ENCODE data around the gene SNRNP27.

SNRNP27 gene

DNA sequence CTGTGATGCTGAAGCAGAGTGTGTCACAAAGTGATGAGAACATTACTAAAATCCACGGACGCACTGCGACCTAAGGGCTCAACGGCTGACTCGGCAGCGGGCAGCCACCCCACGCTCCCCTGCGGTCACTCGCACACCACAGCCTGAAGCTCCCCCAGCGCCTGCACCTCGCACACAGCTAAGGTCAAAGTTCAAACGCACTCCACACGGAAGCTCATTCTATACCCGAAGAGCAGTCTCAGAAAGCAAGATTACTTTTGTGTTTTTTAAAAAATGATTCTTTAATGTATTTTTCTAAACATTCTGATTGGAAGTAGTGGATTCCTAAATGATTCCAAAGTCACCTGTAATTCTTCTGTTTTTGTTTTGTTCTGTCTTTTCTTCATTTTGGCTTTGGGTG, 46.0 kb downstream of the SNRNP27 start:
- H3K27me3 ChIP-seq (ENCODE audit: control insufficient read depth, insufficient read depth, low read length): no peaks in the 10 kb centered on the region
- no peaks in the 10 kb centered on the region for H3K9me3 ChIP-seq (replicated peaks; ENCODE audit: low read length)
- peaks cover 28% of the 10 kb centered on the region for H3K36me3 ChIP-seq (ENCODE audit: insufficient read depth, low read length)
- peaks cover 7% of the 10 kb centered on the region for H3K4me1 ChIP-seq (ENCODE audit: control insufficient read depth, insufficient read depth, low read length)
- no peak overlapping the region for H3K4me2 ChIP-seq (ENCODE audit: low read length)
- no peak overlapping the region for H3K9ac ChIP-seq (ENCODE audit: low read depth, low read length)
- H3K4me3 ChIP-seq (ENCODE audit: low read length): no peak overlapping the region

GRCh38 chr2:69940691-69941090, 46.9 kb downstream of the SNRNP27 start:
- Histone ChIP-seq H3K36me3 (ENCODE audit: insufficient read depth, low read length) (peaks cover 22% of the 10 kb centered on the region), H3K9me3 (replicated peaks; ENCODE audit: low read length) (no peaks in the 10 kb centered on the region), H3K4me2 (ENCODE audit: low read length) (no peak overlapping the region), H3K4me3 (ENCODE audit: low read length) (no peak overlapping the region), H3K9ac (ENCODE audit: low read depth, low read length) (no peak overlapping the region), H3K4me1 (ENCODE audit: control insufficient read depth, insufficient read depth, low read length) (peaks cover 9% of the 10 kb centered on the region), H3K27me3 (ENCODE audit: control insufficient read depth, insufficient read depth, low read length) (no peaks in the 10 kb centered on the region)

DNA sequence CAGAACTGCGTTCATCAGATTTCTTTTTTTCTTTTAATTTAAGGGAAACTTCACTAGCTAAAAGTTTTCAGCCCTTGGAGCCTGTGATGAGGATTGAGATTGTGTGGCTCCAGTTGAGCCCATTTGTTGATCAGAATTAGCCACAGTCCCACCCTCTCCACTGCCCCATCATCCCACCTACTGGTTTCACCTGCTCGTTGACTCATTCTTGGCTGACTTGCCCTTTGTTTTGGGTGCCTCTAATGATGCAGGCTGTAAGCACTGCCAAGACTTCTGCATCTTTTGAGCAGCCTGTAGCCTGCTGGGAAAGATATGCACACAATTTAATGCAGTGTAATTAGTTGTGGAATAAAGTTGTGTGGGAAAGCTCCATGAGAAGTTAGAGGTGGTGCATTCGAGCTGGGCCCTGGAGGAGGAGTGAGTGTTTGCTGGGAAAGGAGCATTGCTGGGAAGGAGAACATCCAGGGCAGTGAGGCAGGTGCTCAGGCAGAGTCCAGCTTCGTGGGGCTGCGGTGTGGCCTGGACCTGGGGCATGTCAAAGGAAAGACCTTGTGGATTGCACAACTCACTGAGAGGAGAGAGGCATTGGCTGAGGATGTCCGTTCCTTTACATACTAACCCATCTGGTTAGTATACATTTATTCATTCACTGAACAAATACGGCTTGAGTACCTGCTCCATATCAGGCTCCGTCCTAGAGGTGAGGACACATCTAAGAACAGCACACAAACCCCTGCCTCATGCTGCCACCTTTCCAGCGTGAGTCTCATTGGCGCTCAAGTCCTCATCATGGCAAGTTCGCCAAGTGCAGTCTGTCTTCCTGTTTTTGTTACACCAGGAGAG, 49.5 kb downstream of the SNRNP27 start:
- Histone ChIP-seq H3K36me3 (ENCODE audit: insufficient read depth, low read length) (peaks cover 6% of the 10 kb centered on the region), H3K27me3 (ENCODE audit: control insufficient read depth, insufficient read depth, low read length) (no peaks in the 10 kb centered on the region), H3K4me1 (ENCODE audit: control insufficient read depth, insufficient read depth, low read length) (peaks cover 21% of the 10 kb centered on the region), H3K9me3 (replicated peaks; ENCODE audit: low read length) (no peaks in the 10 kb centered on the region), H3K9ac (ENCODE audit: low read depth, low read length) (no peak overlapping the region), H3K4me3 (ENCODE audit: low read length) (no peak overlapping the region), H3K4me2 (ENCODE audit: low read length) (no peak overlapping the region)

GRCh38 chr2:69943843-69944525, 50.2 kb downstream of the SNRNP27 start:
- Histone ChIP-seq H3K36me3 (ENCODE audit: insufficient read depth, low read length) (no peaks in the 10 kb centered on the region), H3K4me3 (ENCODE audit: low read length) (no peak overlapping the region), H3K9ac (ENCODE audit: low read depth, low read length) (no peak overlapping the region), H3K27me3 (ENCODE audit: control insufficient read depth, insufficient read depth, low read length) (no peaks in the 10 kb centered on the region), H3K4me2 (ENCODE audit: low read length) (no peak overlapping the region), H3K9me3 (replicated peaks; ENCODE audit: low read length) (no peaks in the 10 kb centered on the region), H3K4me1 (ENCODE audit: control insufficient read depth, insufficient read depth, low read length) (peaks cover 24% of the 10 kb centered on the region)

DNA sequence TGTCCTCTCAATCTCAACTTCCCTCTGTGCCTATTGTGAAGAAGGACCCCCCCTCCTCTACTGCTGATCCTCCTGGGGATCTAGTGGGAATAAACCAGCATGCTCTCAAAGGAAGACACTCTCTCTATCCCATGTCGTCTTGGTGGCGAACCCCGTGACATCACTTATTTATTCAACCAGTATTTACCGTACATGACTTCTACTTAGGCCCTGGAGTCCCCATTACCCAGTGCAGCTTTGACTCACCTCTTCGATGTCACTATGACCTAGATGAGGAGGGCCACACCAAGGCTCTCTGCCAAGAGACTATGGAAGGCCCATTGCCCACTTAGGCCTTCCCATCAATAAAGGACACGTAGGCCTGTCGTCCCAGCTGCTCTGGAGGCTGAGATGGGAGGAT, 51.0 kb downstream of the SNRNP27 start:
- Histone ChIP-seq H3K4me1 (ENCODE audit: control insufficient read depth, insufficient read depth, low read length) (peaks cover 24% of the 10 kb centered on the region), H3K27me3 (ENCODE audit: control insufficient read depth, insufficient read depth, low read length) (no peaks in the 10 kb centered on the region), H3K4me3 (ENCODE audit: low read length) (no peak overlapping the region), H3K9me3 (replicated peaks; ENCODE audit: low read length) (no peaks in the 10 kb centered on the region), H3K36me3 (ENCODE audit: insufficient read depth, low read length) (no peaks in the 10 kb centered on the region), H3K9ac (ENCODE audit: low read depth, low read length) (no peak overlapping the region), H3K4me2 (ENCODE audit: low read length) (no peak overlapping the region)

GRCh38 chr2:69945441-69945840, 51.7 kb downstream of the SNRNP27 start:
- Histone ChIP-seq H3K9ac (ENCODE audit: low read depth, low read length) (peak overlapping the region; percentile 16), H3K4me2 (ENCODE audit: low read length) (no peak overlapping the region), H3K9me3 (replicated peaks; ENCODE audit: low read length) (no peaks in the 10 kb centered on the region)

DNA sequence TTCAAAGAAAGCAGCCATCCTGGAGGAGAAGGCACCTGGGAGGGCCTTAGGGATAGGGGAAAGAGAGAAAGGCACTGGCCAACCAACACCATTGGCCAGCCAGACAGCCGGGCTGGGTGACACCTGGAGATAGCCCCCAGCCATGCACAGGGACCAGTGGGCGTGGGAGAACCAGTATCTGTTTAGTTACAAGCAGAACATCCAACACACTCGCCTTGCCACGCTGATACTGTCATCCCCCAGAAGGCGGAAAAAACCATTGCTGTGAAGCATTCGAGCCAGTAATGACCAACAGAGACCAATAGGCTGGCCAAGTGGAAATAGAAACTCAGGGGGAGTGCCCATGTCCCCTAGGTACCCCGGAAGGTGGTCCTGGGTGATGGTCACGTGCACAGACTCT, 52.2 kb downstream of the SNRNP27 start:
- H3K4me1 ChIP-seq (ENCODE audit: control insufficient read depth, insufficient read depth, low read length): peaks cover 24% of the 10 kb centered on the region
- H3K4me2 ChIP-seq (ENCODE audit: low read length): peak overlapping the region; percentile 12
- H3K9me3 ChIP-seq (replicated peaks; ENCODE audit: low read length): no peaks in the 10 kb centered on the region
- H3K36me3 ChIP-seq (ENCODE audit: insufficient read depth, low read length): no peaks in the 10 kb centered on the region
- peak overlapping the region; percentile 36 for H3K4me3 ChIP-seq (ENCODE audit: low read length)
- no peaks in the 10 kb centered on the region for H3K27me3 ChIP-seq (ENCODE audit: control insufficient read depth, insufficient read depth, low read length)
- H3K9ac ChIP-seq (ENCODE audit: low read depth, low read length): peak overlapping the region; percentile 16

More at GRCh38 chr2:69945441-69945840, 51.7 kb downstream of the SNRNP27 start:
- Histone ChIP-seq H3K4me1 (ENCODE audit: control insufficient read depth, insufficient read depth, low read length) (peaks cover 24% of the 10 kb centered on the region), H3K27me3 (ENCODE audit: control insufficient read depth, insufficient read depth, low read length) (no peaks in the 10 kb centered on the region), H3K4me3 (ENCODE audit: low read length) (peak overlapping the region; percentile 36), H3K36me3 (ENCODE audit: insufficient read depth, low read length) (no peaks in the 10 kb centered on the region)

- no peaks in the 10 kb centered on the region for H3K36me3 ChIP-seq (ENCODE audit: insufficient read depth, low read length)
- peaks cover 24% of the 10 kb centered on the region for H3K4me1 ChIP-seq (ENCODE audit: control insufficient read depth, insufficient read depth, low read length)
- peak overlapping the region; percentile 16 for H3K9ac ChIP-seq (ENCODE audit: low read depth, low read length)
- H3K9me3 ChIP-seq (replicated peaks; ENCODE audit: low read length): no peaks in the 10 kb centered on the region
- H3K4me3 ChIP-seq (ENCODE audit: low read length): peak overlapping the region; percentile 36
- no peaks in the 10 kb centered on the region for H3K27me3 ChIP-seq (ENCODE audit: control insufficient read depth, insufficient read depth, low read length)
- peak overlapping the region; percentile 12 for H3K4me2 ChIP-seq (ENCODE audit: low read length)
Measured at GRCh38 chr2:69946351-69947324, 52.9 kb downstream of the SNRNP27 start.

DNA sequence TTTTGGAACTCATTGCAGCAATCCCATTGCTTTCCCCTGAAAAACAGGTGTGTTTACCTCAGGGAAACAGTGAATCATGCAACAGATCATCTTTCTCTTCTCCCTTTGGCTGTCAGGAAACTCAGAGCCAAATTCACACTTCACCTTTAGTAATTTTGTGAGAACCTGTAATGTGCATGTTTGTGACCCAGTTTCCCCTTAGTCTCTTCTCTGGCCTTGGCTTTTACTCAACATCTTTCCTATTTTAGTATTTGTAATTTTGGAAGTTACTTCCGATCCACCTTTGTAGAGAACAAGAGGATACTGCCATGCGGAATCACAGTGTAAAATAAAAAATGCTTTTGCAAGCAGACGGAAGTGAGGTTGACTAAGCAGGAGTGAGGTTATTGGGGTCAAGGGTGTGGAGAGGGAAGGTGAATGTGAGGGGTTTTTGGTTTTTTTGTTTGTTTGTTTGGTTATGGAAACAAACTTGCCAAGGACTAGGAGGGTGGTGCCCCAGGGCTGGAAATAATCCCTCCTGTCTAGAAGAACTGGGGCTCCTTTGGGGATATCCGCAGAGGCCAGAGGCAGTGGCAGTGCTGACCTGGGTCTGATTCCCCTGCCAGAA, 53.7 kb downstream of the SNRNP27 start:
- H3K4me1 ChIP-seq (ENCODE audit: control insufficient read depth, insufficient read depth, low read length): peaks cover 24% of the 10 kb centered on the region
- no peak overlapping the region for H3K4me2 ChIP-seq (ENCODE audit: low read length)
- no peaks in the 10 kb centered on the region for H3K27me3 ChIP-seq (ENCODE audit: control insufficient read depth, insufficient read depth, low read length)
- H3K36me3 ChIP-seq (ENCODE audit: insufficient read depth, low read length): no peaks in the 10 kb centered on the region
- H3K4me3 ChIP-seq (ENCODE audit: low read length): no peak overlapping the region
- no peaks in the 10 kb centered on the region for H3K9me3 ChIP-seq (replicated peaks; ENCODE audit: low read length)
- no peak overlapping the region for H3K9ac ChIP-seq (ENCODE audit: low read depth, low read length)

DNA sequence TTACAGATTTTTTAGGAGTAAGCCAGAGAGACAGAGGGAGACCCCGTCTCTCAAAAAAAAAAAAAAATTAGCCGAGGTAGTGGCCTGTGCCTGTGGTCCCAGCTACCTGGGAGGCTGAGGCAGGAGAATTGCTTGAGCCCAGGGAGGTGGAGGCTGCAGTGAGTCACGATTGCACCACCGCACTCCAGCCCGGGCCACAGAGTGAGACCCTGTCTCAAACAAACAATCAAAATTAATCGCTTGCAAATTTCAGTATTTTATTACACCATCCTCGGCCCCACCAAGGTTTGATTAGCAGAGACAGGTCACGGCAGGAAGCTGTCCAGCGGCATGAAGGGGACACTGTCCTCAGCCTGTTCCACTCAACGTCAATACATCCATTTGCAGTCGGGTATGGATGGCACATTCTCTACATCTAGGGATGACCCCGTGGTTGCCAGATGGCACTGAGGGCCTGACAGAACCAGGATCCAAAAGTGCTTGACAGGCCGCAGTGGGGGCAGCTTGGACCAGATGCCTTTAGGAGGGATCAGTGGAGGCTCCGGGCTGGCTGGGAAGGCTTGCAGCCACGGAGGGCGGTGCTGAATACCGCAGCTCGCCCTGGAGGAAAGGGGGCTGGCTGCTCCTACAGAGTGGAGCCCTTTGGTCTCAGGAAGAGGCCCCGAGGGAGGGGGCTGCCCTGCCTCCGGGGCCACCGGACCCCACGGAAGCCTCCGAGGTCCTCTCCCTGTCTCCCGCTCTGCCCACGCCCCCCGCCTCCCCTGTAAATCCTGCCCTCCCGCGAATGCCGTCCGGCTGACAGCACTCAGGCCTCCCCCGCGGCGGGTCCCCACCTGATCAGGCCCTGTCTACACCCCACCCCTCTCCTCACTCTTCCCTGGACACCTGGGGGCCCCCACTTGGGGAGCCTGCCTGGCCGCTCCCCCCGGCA, 54.5 kb downstream of the SNRNP27 start:
- Histone ChIP-seq H3K4me1 (ENCODE audit: control insufficient read depth, insufficient read depth, low read length) (peaks cover 24% of the 10 kb centered on the region), H3K4me3 (ENCODE audit: low read length) (no peak overlapping the region), H3K4me2 (ENCODE audit: low read length) (peak overlapping the region; percentile 48), H3K36me3 (ENCODE audit: insufficient read depth, low read length) (no peaks in the 10 kb centered on the region), H3K27me3 (ENCODE audit: control insufficient read depth, insufficient read depth, low read length) (no peaks in the 10 kb centered on the region), H3K9ac (ENCODE audit: low read depth, low read length) (no peak overlapping the region), H3K9me3 (replicated peaks; ENCODE audit: low read length) (no peaks in the 10 kb centered on the region)
